ENCODE measurements around the gene FAM78A. TPM values are rescaled to one million over a fixed set of nuclear protein-coding genes. Genes with fewer than 3 reads are reported as not detected.

FAM78A gene
- total and polyA plus RNA-seq, 7 donors, result 4.3 to 17.6 (median 11.5) TPM

DNA sequence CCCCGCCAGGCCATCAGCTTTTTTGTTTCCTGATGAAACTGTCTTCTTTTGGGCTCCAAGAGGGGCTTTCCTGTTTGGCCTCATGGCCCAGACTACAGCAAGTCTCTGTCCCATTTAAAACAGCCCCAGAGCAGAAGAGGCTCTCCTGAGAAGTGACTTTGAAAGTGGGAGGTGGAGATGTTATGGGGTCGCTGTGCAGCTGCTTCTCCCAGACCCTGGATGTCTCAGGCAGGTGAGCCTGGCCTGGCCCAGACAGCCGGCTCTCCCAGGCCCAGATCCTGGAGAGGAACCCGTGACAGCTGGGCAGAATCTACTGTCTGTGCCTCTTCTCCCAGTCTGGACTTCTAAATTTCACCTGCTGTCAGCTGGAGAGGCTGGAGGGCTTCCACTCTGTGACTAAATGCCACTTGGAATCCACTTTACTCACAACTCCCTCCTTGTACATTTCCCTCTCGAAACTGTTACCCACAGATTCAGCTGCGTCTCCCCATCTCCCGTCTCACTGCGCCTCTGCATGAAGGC, 20.6 kb downstream of the FAM78A start:
- DNase-seq (no peak), ATAC-seq (peak; percentile 4 to 69 (median 28))
- H3K27me3 ChIP-seq (ENCODE audit: insufficient read depth in 3 of 3, low read length in 2 of 3), result no peaks in the 10 kb centered on the region
- peaks cover 0 to 23% of the 10 kb centered on the region in 2 donors for H3K36me3 ChIP-seq (ENCODE audit: insufficient read depth in 1 of 2, low read depth in 1 of 2)
- intact Hi-C loops (cut with DNase I), result loop anchor here in 1 of 2 donors (5.0 kb wide), 1 partner anchor 82 kb away; no protein-coding TSS in a partner anchor
- peak overlapping the region; percentile 89 for H3K27ac ChIP-seq
- no peaks in the 10 kb centered on the region for H3K9me3 ChIP-seq
- peaks cover 47% of the 10 kb centered on the region for H3K4me1 ChIP-seq
- TF ChIP-seq, protein P1, sequence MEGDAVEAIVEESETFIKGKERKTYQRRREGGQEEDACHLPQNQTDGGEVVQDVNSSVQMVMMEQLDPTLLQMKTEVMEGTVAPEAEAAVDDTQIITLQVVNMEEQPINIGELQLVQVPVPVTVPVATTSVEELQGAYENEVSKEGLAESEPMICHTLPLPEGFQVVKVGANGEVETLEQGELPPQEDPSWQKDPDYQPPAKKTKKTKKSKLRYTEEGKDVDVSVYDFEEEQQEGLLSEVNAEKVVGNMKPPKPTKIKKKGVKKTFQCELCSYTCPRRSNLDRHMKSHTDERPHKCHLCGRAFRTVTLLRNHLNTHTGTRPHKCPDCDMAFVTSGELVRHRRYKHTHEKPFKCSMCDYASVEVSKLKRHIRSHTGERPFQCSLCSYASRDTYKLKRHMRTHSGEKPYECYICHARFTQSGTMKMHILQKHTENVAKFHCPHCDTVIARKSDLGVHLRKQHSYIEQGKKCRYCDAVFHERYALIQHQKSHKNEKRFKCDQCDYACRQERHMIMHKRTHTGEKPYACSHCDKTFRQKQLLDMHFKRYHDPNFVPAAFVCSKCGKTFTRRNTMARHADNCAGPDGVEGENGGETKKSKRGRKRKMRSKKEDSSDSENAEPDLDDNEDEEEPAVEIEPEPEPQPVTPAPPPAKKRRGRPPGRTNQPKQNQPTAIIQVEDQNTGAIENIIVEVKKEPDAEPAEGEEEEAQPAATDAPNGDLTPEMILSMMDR (IDR thresholded peaks at IDR 0.05), result no peak
- WGBS, 3 donors, result 29 to 55% (median 29%) methylated on average over 8 of the region's 8 CpGs
- H3K4me3 ChIP-seq, result no peak overlapping the region

DNA sequence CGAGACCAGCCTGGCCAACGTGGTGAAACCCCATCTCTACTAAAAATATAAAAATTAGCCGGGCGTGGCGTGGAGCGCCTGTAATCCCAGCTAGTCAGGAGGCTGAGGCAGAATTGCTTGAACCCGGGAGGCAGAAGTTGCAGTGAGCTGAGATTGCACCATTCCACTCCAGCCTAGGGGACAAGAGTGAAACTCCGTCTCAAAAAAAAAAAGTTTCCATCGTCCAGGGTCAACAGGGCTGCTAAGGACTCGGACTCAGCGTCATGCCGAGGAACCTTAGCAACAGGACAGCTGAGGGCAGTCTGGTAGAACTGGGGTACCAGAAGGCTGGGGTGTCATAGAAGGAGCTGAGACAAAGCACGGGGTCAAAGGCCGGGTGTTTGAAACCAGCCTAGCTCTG, 21.7 kb downstream of the FAM78A start:
- no peak for ATAC-seq
- Histone ChIP-seq H3K27ac (peak overlapping the region; percentile 89), H3K4me1 (peaks cover 47% of the 10 kb centered on the region), H3K9me3 (no peaks in the 10 kb centered on the region), H3K4me3 (no peak overlapping the region), H3K27me3 (ENCODE audit: insufficient read depth in 3 of 3, low read length in 2 of 3) (no peaks in the 10 kb centered on the region), H3K36me3 (ENCODE audit: insufficient read depth in 1 of 2, low read depth in 1 of 2) (peaks cover 0 to 12% of the 10 kb centered on the region in 2 donors)
- intact Hi-C loops (cut with DNase I), result loop anchor here in 1 of 2 donors (5.0 kb wide), 1 partner anchor 83 kb away; no protein-coding TSS in a partner anchor
- TF ChIP-seq, protein P1 (IDR thresholded peaks at IDR 0.05), result no peak
- 54 to 85% (median 59%) methylated on average over 14 of the region's 14 CpGs for WGBS, 3 donors
- no peak for DNase-seq

DNA sequence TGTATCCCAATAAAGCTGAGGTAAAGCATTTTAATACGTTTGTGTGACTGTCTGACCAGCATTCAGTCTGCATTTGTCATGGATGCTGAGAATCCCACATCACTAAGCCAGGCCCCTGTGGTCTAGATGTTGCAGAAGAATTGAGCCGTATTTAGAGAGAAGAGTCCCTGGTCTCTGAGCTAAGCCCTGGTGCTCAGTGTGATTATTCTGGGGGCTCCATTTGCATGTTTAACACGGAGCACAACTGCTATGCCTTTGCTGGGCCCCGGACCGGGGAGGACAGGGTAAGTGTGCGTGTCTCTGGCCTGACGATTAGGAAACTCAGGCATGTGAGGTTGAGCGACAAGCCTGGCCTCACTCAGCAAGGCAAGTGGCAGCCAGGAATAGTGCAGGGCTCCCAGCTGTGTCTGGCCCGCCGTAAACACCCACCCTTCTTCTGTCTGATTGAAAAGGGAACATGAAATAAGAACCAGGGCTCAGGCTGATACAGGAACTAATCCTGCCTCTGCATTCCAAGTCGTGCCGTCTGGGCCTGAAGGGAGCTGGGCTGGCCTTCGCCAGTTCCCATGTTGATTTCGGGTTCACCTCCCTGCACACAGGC, 22.3 kb downstream of the FAM78A start:
- peak; percentile 81 to 88 (median 84) for ATAC-seq
- intact Hi-C loops (cut with DNase I), result no loop called here
- peak overlapping the region; percentile 89 for H3K27ac ChIP-seq
- peaks cover 0 to 6% of the 10 kb centered on the region in 2 donors for H3K36me3 ChIP-seq (ENCODE audit: insufficient read depth in 1 of 2, low read depth in 1 of 2)
- H3K4me1 ChIP-seq, result peaks cover 47% of the 10 kb centered on the region
- 22 to 41% (median 28%) methylated on average over 14 of the region's 14 CpGs for WGBS, 3 donors
- no peaks in the 10 kb centered on the region for H3K27me3 ChIP-seq (ENCODE audit: insufficient read depth in 3 of 3, low read length in 2 of 3)
- H3K9me3 ChIP-seq, result no peaks in the 10 kb centered on the region
- no peak overlapping the region for H3K4me3 ChIP-seq
- DNase-seq, result peak; percentile 67 to 87
- TF ChIP-seq, protein P1 (IDR thresholded peaks at IDR 0.05), result no peak

GRCh38 chr9:131252120-131252519, 24.2 kb downstream of the FAM78A start:
- DNase-seq (no peak), ATAC-seq (no peak)
- Histone ChIP-seq H3K4me1 (peaks cover 36% of the 10 kb centered on the region), H3K9me3 (no peaks in the 10 kb centered on the region), H3K27me3 (ENCODE audit: insufficient read depth in 3 of 3, low read length in 2 of 3) (no peaks in the 10 kb centered on the region), H3K4me3 (peak overlapping the region; percentile 29), H3K36me3 (ENCODE audit: insufficient read depth in 1 of 2, low read depth in 1 of 2) (no peaks in the 10 kb centered on the region), H3K27ac (no peak overlapping the region)
- intact Hi-C loops (cut with DNase I), result no loop called here
- 91 to 95% (median 94%) methylated on average over 23 of the region's 23 CpGs for WGBS, 3 donors
- TF ChIP-seq, protein P1 (IDR thresholded peaks at IDR 0.05), result no peak

All from psoas muscle (tissue), 8 donors.